GM10266 (cell line): ENCODE measurements around the gene KCNQ2.
"Not testable (repeated sequence)": the region's sequence is repeated elsewhere in the genome, so short reads cannot be mapped to it uniquely, and the experiment has no call there.

Experiments used
- DNase-seq: peaks from one replicate; pipeline ENCODE4 v3.0.0; 2012; ENCODE audit errors: extremely low spot score
- TF ChIP-seq, protein P1 (sequence below): IDR thresholded peaks from 2 replicates; pipeline ENCODE4 v1.5.1; 2012; ENCODE audit warnings: mild to moderate bottlenecking, low read depth; ENCODE audit not compliant: control insufficient read depth, insufficient read depth; ENCODE audit errors: missing control alignments

Gene KCNQ2

DNA sequence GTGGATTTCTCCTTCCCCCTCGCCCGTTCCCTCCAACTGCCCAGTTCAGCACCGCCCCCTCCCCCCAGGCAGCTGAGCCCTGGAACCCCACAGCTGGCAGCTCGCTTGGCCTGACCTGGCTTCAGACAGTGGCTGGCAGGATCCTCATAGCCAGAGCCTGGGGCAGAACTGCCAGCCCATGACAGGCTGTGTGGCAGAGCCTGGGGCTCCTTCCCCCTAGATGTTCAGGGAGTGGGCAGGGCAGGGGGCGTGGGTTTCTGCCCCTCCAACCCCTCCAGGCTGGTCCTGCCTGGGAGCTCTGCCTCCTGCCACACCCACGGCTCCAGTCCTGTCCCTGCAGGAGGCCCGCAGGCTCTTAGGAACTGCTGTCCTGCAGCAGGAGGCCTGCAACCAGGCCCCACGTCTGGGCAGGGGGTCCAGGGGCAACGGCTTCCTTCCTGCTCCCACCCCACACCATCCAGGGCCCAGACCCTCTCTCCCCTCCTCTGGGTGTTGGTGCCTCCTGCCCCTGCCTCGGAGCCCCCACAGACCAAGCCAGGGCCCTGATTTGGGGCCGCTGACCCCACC lies 9.6 kb upstream of the KCNQ2 start:
- DNase-seq, result no peak
- TF ChIP-seq, protein P1, sequence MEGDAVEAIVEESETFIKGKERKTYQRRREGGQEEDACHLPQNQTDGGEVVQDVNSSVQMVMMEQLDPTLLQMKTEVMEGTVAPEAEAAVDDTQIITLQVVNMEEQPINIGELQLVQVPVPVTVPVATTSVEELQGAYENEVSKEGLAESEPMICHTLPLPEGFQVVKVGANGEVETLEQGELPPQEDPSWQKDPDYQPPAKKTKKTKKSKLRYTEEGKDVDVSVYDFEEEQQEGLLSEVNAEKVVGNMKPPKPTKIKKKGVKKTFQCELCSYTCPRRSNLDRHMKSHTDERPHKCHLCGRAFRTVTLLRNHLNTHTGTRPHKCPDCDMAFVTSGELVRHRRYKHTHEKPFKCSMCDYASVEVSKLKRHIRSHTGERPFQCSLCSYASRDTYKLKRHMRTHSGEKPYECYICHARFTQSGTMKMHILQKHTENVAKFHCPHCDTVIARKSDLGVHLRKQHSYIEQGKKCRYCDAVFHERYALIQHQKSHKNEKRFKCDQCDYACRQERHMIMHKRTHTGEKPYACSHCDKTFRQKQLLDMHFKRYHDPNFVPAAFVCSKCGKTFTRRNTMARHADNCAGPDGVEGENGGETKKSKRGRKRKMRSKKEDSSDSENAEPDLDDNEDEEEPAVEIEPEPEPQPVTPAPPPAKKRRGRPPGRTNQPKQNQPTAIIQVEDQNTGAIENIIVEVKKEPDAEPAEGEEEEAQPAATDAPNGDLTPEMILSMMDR, result no peak

DNA sequence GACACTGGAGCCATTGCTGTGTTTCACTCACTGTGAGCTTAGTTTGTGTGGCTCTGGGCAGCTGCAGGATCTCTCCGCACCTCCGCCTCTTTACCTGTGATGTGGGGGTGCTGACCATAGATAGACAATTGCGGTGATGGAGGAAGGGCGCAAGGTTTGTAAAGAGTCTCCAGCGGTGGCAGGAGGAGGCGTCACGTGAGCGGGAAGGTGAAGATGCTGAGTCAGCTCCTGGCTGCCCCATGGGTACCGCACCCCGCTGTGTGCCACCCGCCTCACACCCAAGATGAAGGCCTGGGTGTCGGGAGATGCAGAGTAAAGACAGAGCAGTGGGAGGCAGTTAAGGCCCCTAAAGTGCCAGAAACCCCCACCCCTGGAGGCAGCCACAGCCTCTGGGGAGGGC lies 9.0 kb upstream of the KCNQ2 start:
- TF ChIP-seq, protein P1, result no peak

DNA sequence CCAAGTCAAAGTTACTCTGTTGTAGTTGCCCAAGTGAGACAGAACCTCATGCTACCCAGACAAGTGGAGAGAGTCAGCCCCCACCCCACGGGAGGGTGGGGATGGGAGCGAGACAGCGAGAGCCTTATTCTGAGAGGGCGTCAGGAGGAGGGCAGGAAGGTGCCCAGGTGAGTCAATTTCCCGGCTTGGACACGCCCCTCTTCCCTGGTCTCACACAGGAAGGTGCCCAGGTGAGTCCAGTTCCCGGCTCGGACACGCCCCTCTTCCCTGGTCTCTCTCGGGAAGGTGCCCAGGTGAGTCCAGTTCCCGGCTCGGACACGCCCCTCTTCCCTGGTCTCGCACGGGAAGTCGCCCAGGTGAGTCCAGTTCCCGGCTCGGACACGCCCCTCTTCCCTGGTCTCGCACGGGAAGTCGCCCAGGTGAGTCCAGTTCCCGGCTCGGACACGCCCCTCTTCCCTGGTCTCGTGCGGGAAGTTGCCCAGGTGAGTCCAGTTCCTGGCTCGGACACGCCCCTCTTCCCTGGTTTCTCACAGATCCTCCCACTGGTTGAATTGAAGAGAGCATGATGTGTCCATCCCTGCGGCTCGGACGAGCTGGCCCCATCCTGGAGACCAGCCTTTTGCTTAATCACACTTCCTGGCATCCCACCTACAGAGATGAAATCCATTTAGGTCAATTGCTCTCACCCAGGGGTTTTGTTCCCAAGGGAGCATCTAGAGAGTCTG lies 7.4 kb upstream of the KCNQ2 start:
- not testable (repeated sequence) for DNase-seq

More for the DNA sequence above, 9.0 kb upstream of the KCNQ2 start:
- no peak for DNase-seq

DNA sequence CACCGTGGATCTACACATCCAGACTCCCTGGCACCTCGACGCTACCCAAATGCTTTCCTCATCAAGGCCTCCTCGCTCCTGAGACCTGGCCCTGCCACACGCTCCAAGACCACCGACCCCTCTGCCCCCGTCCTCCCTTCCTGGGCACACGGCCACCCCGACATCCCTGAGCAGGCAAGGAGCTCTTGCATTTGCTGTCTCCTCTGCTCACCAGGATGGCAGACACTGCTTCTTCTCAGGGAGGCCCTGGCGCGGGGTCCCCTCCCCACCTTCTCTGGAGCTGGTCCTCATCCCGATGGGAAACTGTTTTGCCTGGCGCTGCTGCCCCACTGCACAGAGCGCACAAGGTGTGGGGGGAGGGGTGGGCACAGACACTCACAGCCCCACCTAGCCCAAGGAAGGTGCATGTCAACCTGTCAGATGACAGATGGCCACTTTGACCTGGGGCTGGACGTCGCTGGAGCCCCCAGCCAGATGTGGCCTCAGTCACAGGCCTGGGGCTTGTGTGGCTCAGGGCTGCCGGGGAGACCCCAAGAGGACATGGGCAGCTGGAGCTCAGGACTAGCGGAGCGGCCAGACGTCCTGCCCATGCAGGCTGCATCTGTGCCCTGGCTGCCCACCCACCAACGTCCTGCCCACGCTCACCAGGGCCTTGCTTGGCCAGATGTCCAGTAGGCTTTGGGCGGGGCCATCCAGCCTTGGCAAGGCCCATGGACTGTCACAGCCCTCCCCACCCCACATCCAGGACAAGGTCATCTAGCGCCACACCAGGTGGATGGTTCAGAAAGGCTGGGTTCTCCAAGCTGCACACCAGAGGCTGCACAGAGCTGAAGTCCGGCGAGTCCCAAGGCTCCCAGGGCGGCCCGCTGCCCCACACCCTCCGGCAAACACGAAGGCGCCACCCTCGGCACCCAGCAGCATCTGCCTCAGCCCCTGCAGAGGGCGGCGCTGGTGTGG lies 6.2 kb upstream of the KCNQ2 start:
- TF ChIP-seq, protein P1, result no peak

DNA sequence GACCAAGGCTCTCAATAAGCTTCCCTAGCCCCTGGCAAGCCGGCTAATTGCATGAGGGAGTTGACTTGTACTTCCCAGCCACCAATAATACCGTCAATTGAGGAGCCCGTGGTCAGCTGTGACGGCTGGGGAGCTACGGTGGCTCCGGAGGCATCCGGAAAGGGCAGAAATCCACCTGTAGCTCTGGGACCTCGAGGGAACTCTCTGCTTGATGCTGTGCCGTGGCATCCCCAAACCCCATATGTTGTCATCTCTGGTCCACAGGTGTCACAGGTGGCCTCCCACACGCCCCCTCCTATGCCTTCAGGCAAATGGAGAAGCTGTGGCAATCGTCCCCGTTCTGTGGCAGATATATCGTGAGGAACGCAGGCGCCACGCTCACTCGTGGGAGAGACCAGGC lies 5.5 kb upstream of the KCNQ2 start:
- no peak for DNase-seq
- TF ChIP-seq, protein P1, result no peak

More for the DNA sequence above, 6.2 kb upstream of the KCNQ2 start:
- no peak for DNase-seq

DNA sequence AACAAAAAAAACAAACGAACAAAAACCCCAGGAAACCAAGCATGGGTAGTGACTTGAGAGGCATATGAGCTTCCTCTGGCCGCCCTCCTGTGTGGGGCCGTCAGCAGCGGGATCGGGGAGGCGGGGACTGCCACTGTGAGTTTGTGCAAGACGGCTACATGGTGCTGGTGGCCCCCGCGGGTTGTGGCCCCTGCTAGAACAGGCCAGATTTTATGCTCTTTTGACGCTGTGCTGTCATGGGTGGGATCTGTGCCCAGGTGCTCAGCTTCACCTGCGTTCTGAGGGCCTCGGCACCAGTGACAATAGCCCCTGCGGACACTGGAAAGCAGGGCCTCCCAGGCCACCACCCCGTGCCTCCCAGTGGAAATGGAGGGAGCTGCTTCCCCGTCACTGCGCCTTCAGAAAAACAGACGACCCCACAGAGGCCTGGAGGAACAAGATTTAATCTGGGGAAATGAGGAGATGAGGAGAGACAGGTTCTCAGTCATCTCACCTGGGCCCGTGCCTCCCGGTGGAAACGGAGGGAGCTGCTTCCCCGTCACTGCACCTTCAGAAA lies 4.7 kb upstream of the KCNQ2 start:
- TF ChIP-seq, protein P1, result no peak
- no peak for DNase-seq

DNA sequence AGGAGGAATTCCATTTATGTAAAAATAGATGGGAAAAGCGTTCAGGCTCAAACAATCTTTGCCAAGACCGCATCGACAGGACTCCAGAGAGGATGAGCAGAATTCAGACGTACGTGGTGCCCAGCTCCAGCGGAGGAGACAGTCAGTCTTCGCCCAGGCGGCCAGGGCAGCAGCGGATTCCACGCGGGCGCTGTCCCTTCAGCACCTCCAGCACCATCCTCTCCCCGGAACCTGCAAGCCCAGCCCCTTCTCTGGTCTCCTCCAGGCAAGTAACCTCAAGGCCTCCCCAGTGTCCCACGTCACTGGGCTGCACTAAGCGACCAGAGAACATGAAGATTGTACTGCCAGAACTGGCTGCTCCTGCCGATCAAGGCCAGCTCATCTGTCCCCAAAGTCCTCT lies 2.8 kb upstream of the KCNQ2 start:
- no peak for DNase-seq
- TF ChIP-seq, protein P1, result no peak
